ENCODE results near the gene CRADD. TPM values are rescaled to one million over a fixed set of nuclear protein-coding genes. Genes with fewer than 3 reads are reported as not detected.

Gene CRADD
- total and polyA plus RNA-seq, 2 donors (not counting 3 experiments of a cell fraction or from before 2014, with no cell fraction given): 11.7 to 14.5 TPM

DNA sequence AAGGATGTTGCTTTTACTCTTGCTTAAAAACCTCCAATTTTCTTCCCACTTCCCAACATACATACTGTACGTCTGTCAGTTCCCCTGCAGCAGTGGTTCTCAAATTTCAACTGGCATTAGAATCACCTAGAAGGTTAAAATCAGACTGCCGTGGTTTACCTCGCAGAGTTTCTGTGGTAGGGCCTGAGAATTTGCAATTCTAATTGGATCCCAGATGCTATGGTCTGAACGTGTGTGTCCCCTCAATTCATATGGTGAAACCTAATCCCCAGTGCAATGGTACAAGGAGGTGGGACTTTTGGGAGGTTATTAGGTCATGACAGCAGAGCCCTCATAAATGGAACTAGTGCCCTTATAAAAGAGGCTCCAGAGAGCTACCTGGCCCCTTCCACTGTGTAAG, 226.9 kb downstream of the CRADD start:
- Histone ChIP-seq H4K20me1 (replicated peaks; ENCODE audit: control insufficient read depth, extremely low read depth, insufficient read depth, low read length) (no peaks in the 10 kb centered on the region), H3K9me1 (replicated peaks; ENCODE audit: control insufficient read depth, extremely low read depth, insufficient read depth, low read length) (no peaks in the 10 kb centered on the region), H3K27ac (ENCODE audit: insufficient read depth, low read depth, low read length) (no peak overlapping the region), H3K9me3 (replicated peaks; ENCODE audit: control insufficient read depth, insufficient read depth, low read length) (no peaks in the 10 kb centered on the region), H3K4me2 (ENCODE audit: insufficient read depth, low read length) (no peak overlapping the region), H3K9ac (replicated peaks; ENCODE audit: extremely low read depth, insufficient read depth, low read length) (no peak overlapping the region), H3K4me1 (ENCODE audit: control insufficient read depth, extremely low read depth, insufficient read depth, low read length) (no peaks in the 10 kb centered on the region), H2AFZ (ENCODE audit: low read depth, low read length) (no peak overlapping the region), H3K36me3 (ENCODE audit: control insufficient read depth in 2 of 2, extremely low read depth in 1 of 2, insufficient read depth in 2 of 2, low read length in 2 of 2) (no peaks in the 10 kb centered on the region), H3K79me2 (ENCODE audit: control insufficient read depth, insufficient read depth, low read length) (no peaks in the 10 kb centered on the region), H3K27me3 (ENCODE audit: control insufficient read depth in 2 of 2, insufficient read depth in 2 of 2, low read length in 2 of 2) (no peaks in the 10 kb centered on the region), H3K4me3 (replicated peaks in 1 of 3; ENCODE audit: insufficient read depth in 1 of 3, low read depth in 1 of 3, low read length in 3 of 3) (no peak overlapping the region)
- TF ChIP-seq JUN (IDR thresholded peaks at IDR 0.05; ENCODE audit: borderline replicate concordance, insufficient read depth, insufficient read length, low read depth): no peak
- TF ChIP-seq POLR2AphosphoS5 (IDR thresholded peaks at IDR 0.05; ENCODE audit: insufficient read depth, low read depth, low read length): no peak
- TF ChIP-seq FOS (IDR thresholded peaks at IDR 0.05; ENCODE audit: borderline replicate concordance, insufficient read depth, low read length): no peak
- intact Hi-C loops (cut with micrococcal nuclease): no loop called here
- ChIA-PET CTCF (no interaction called here), POLR2A (no interaction called here)
- FAIRE-seq (no peak), DNase-seq (ENCODE audit: low read depth, low spot score) (no peak)
- BruUV-seq (replicated peaks): no TSS peak
- dilution Hi-C loops (cut with MboI; ENCODE audit: extremely low pct_ligation_motif_present, low sequenced_read_pairs): no loop called here

DNA sequence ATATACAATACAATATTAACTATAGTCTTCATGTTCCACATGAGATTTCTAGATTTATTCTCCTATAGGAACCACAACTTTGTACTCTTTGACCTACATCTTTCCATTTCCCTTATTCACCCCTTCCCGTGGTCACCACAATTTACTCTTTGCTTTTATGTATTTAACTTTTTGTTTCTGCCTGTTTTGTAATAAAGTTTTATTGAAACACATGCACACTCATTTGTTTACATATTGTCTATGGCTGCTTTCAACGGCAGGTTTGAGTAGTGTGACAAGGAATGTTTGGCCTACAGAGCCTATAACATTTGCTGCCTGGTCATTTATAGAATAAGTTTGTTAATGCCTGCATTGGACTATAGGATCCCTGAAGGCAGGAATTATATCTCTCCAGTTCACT, 231.1 kb downstream of the CRADD start:
- H3K9ac ChIP-seq (replicated peaks; ENCODE audit: extremely low read depth, insufficient read depth, low read length): no peak overlapping the region
- dilution Hi-C loops (cut with MboI; ENCODE audit: extremely low pct_ligation_motif_present, low sequenced_read_pairs) (no loop called here), intact Hi-C loops (cut with micrococcal nuclease) (no loop called here)
- no peaks in the 10 kb centered on the region for H3K79me2 ChIP-seq (ENCODE audit: control insufficient read depth, insufficient read depth, low read length)
- TF ChIP-seq EZH2 (IDR thresholded peaks at IDR 0.05; ENCODE audit: borderline replicate concordance, low read depth, low read length, severe bottlenecking) (no peak), MYC (IDR thresholded peaks at IDR 0.05; ENCODE audit: low read depth, low read length) (no peak), GATA2 (IDR thresholded peaks at IDR 0.05; ENCODE audit: insufficient read depth, insufficient read length, low read depth, low read length) (no peak), FOS (IDR thresholded peaks at IDR 0.05; ENCODE audit: borderline replicate concordance, insufficient read depth, low read length) (no peak), JUN (IDR thresholded peaks at IDR 0.05; ENCODE audit: borderline replicate concordance, insufficient read depth, insufficient read length, low read depth) (no peak), POLR2AphosphoS5 (IDR thresholded peaks at IDR 0.05; ENCODE audit: insufficient read depth, low read depth, low read length) (no peak), CTCF (IDR thresholded peaks at IDR 0.05; ENCODE audit: extremely low read depth in 1 of 2, insufficient read depth in 1 of 2, low read depth in 1 of 2, low read length in 2 of 2) (no peak), POLR2A (IDR thresholded peaks at IDR 0.05; ENCODE audit: low read depth, low read length) (no peak)
- TF ChIP-seq, protein P1, sequence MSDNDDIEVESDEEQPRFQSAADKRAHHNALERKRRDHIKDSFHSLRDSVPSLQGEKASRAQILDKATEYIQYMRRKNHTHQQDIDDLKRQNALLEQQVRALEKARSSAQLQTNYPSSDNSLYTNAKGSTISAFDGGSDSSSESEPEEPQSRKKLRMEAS (IDR thresholded peaks at IDR 0.05; ENCODE audit: insufficient read depth, insufficient read length): no peak
- no peak overlapping the region for H3K4me3 ChIP-seq (replicated peaks in 1 of 3; ENCODE audit: insufficient read depth in 1 of 3, low read depth in 1 of 3, low read length in 3 of 3)
- H4K20me1 ChIP-seq (replicated peaks; ENCODE audit: control insufficient read depth, extremely low read depth, insufficient read depth, low read length): no peaks in the 10 kb centered on the region
- H3K27me3 ChIP-seq (ENCODE audit: control insufficient read depth in 2 of 2, insufficient read depth in 2 of 2, low read length in 2 of 2): no peaks in the 10 kb centered on the region
- POLR2A ChIA-PET: no interaction called here
- no peak overlapping the region for H3K27ac ChIP-seq (ENCODE audit: insufficient read depth, low read depth, low read length)
- DNase-seq (ENCODE audit: low read depth, low spot score) (no peak), FAIRE-seq (no peak)
- no TSS peak for BruUV-seq (replicated peaks)
- H3K36me3 ChIP-seq (ENCODE audit: control insufficient read depth in 2 of 2, extremely low read depth in 1 of 2, insufficient read depth in 2 of 2, low read length in 2 of 2): no peaks in the 10 kb centered on the region
- no peaks in the 10 kb centered on the region for H3K9me3 ChIP-seq (replicated peaks; ENCODE audit: control insufficient read depth, insufficient read depth, low read length)
- H3K4me2 ChIP-seq (ENCODE audit: insufficient read depth, low read length): no peak overlapping the region
- CTCF ChIA-PET: no interaction called here
- no peak overlapping the region for H2AFZ ChIP-seq (ENCODE audit: low read depth, low read length)
- no peaks in the 10 kb centered on the region for H3K4me1 ChIP-seq (ENCODE audit: control insufficient read depth, extremely low read depth, insufficient read depth, low read length)
- no peaks in the 10 kb centered on the region for H3K9me1 ChIP-seq (replicated peaks; ENCODE audit: control insufficient read depth, extremely low read depth, insufficient read depth, low read length)
